ENCODE measurements around the gene GRID2IP. TPM values are rescaled to one million over a fixed set of nuclear protein-coding genes. Genes with fewer than 3 reads are reported as not detected.

The GRID2IP gene
- total RNA-seq, 2 experiments from 2014 or later = 0.18 to 0.23 TPM

- CTCF ChIA-PET = interaction anchor here (0.5 to 2.5 kb wide), 2 partner anchors 12 to 16 kb away, joined by 3 to 8 read pairs; no protein-coding TSS in a partner anchor
- POLR2A ChIA-PET = no interaction called here
- intact Hi-C loops (cut with micrococcal nuclease) = no loop called here
- no peak overlapping the region for H3K27ac Mint-ChIP-seq
- H3K36me3 Mint-ChIP-seq (ENCODE audit: low read depth) = no peaks in the 10 kb centered on the region
- DNase-seq = no peak
- no peak overlapping the region for H3K4me3 Mint-ChIP-seq
- H3K27me3 Mint-ChIP-seq = no peaks in the 10 kb centered on the region
- peak; percentile 42 for ATAC-seq
- peaks cover 6% of the 10 kb centered on the region for H3K4me1 Mint-ChIP-seq (ENCODE audit: low read depth)
- H3K9me3 Mint-ChIP-seq = no peaks in the 10 kb centered on the region
- TF ChIP-seq, protein P1, sequence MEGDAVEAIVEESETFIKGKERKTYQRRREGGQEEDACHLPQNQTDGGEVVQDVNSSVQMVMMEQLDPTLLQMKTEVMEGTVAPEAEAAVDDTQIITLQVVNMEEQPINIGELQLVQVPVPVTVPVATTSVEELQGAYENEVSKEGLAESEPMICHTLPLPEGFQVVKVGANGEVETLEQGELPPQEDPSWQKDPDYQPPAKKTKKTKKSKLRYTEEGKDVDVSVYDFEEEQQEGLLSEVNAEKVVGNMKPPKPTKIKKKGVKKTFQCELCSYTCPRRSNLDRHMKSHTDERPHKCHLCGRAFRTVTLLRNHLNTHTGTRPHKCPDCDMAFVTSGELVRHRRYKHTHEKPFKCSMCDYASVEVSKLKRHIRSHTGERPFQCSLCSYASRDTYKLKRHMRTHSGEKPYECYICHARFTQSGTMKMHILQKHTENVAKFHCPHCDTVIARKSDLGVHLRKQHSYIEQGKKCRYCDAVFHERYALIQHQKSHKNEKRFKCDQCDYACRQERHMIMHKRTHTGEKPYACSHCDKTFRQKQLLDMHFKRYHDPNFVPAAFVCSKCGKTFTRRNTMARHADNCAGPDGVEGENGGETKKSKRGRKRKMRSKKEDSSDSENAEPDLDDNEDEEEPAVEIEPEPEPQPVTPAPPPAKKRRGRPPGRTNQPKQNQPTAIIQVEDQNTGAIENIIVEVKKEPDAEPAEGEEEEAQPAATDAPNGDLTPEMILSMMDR (IDR thresholded peaks at IDR 0.05) = no peak
These were observed 20.0 kb upstream of the GRID2IP start for GRCh38 chr7:6571160-6571779.

- no peaks in the 10 kb centered on the region for H3K36me3 Mint-ChIP-seq (ENCODE audit: low read depth)
- no peak overlapping the region for H3K27ac Mint-ChIP-seq
- no peaks in the 10 kb centered on the region for H3K27me3 Mint-ChIP-seq
- ChIA-PET CTCF (interaction anchor here (1.7 kb wide), 1 partner anchor 9 kb away, joined by 5 read pairs; no protein-coding TSS in a partner anchor), POLR2A (interaction anchor here (1.3 kb wide), 1 partner anchor 14 kb away, joined by 3 read pairs; no protein-coding TSS in a partner anchor)
- intact Hi-C loops (cut with micrococcal nuclease) = no loop called here
- no peak overlapping the region for H3K4me3 Mint-ChIP-seq
- TF ChIP-seq, protein P1 (IDR thresholded peaks at IDR 0.05) = no peak
- H3K4me1 Mint-ChIP-seq (ENCODE audit: low read depth) = no peaks in the 10 kb centered on the region
- no peak for DNase-seq
- ATAC-seq = no peak
- H3K9me3 Mint-ChIP-seq = no peaks in the 10 kb centered on the region
These were observed 16.6 kb upstream of the GRID2IP start for GRCh38 chr7:6567886-6568285.

- Mint-ChIP-seq H3K9me3 (no peaks in the 10 kb centered on the region), H3K4me1 (ENCODE audit: low read depth) (no peaks in the 10 kb centered on the region), H3K4me3 (no peak overlapping the region), H3K36me3 (ENCODE audit: low read depth) (no peaks in the 10 kb centered on the region), H3K27ac (no peak overlapping the region), H3K27me3 (no peaks in the 10 kb centered on the region)
- ChIA-PET CTCF (interaction anchor here (1.0 kb wide), 1 partner anchor 50 kb away, joined by 3 read pairs; no protein-coding TSS in a partner anchor), POLR2A (no interaction called here)
- ATAC-seq = no peak
- intact Hi-C loops (cut with micrococcal nuclease) = no loop called here
- TF ChIP-seq, protein P1 (IDR thresholded peaks at IDR 0.05) = no peak
- no peak for DNase-seq
These were observed 14.4 kb upstream of the GRID2IP start for GRCh38 chr7:6565655-6566054.

DNA sequence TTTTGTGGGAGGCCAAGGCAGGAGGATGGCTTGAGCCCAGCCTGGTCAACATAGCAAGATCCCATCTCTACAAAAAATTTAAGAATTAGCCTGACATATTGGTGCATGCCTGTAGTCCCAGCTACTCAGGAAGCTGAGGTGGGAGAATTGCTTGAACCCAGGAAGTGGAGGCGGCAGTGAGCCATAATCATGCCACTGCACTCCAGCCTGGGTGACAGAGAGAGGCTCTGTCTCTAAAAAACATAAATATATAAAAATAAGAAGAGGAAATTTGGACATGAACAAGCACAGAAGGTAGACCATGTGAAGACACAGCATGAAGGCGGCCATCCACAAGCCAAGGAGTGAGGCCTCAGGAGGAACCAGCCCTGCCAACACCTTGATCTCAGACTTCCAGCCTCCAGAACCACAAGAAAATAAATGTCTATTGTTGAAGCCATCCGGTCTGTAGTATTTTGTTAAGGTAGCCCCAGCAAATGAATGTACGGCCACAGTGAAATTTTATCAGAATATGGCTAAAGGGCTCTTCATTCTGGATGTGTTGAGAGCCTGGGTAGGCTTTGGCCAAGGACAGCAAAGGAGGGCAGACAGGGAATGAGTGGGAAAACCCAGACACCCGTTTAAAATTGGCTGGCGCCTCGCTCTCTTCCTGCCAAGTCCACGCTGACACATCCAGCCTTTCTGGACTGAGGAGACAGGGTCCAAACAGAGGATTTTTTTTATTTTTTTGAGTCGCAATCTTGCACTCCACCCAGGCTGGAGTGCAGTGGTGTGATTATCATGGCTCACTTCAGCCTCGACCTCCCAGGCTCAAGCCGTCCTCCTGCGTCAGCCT is 12.9 kb upstream of the GRID2IP start:
- intact Hi-C loops (cut with micrococcal nuclease) = no loop called here
- no peak overlapping the region for H3K27ac Mint-ChIP-seq
- TF ChIP-seq, protein P1 (IDR thresholded peaks at IDR 0.05) = no peak
- H3K27me3 Mint-ChIP-seq = no peaks in the 10 kb centered on the region
- ATAC-seq (no peak), DNase-seq (no peak)
- no peaks in the 10 kb centered on the region for H3K4me1 Mint-ChIP-seq (ENCODE audit: low read depth)
- H3K4me3 Mint-ChIP-seq = no peak overlapping the region
- ChIA-PET CTCF (no interaction called here), POLR2A (no interaction called here)
- H3K36me3 Mint-ChIP-seq (ENCODE audit: low read depth) = no peaks in the 10 kb centered on the region
- H3K9me3 Mint-ChIP-seq = no peaks in the 10 kb centered on the region

GRCh38 chr7:6562106-6562505 is 10.8 kb upstream of the GRID2IP start:
- ChIA-PET POLR2A (no interaction called here), CTCF (interaction anchor here (1.0 kb wide), 1 partner anchor 41 kb away, joined by 3 read pairs; no protein-coding TSS in a partner anchor)
- H3K9me3 Mint-ChIP-seq = no peaks in the 10 kb centered on the region
- no peaks in the 10 kb centered on the region for H3K36me3 Mint-ChIP-seq (ENCODE audit: low read depth)
- no peaks in the 10 kb centered on the region for H3K4me1 Mint-ChIP-seq (ENCODE audit: low read depth)
- H3K4me3 Mint-ChIP-seq = no peak overlapping the region
- no peak for DNase-seq
- H3K27ac Mint-ChIP-seq = no peak overlapping the region
- no peak for ATAC-seq
- no peaks in the 10 kb centered on the region for H3K27me3 Mint-ChIP-seq
- intact Hi-C loops (cut with micrococcal nuclease) = no loop called here
- TF ChIP-seq, protein P1 (IDR thresholded peaks at IDR 0.05) = no peak
